Measurements from ENCODE around the gene KRT24.
A peak's percentile ranks its signal among the peaks of the same experiment; 100 is the strongest.

KRT24 gene

DNA sequence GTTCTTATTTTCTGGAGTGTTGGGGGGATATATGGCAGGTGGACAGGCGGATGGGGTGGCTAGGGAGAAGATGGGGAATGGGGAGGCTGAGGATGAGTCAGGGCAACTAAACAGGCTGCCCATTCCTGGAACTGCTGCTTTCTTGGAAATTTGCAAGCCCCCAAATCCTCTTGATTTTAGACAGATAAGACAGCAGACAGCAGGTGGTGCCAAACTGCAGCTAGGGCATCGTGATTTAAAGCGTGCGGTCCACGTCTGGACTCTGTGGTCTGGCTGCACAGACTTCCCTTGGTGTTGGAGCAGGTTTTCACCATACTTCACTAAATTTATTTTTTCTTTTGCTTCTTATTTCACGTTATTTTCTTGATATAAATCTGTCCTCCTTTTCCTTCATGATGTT is 10.9 kb upstream of the KRT24 start:
- TF ChIP-seq, protein P1, sequence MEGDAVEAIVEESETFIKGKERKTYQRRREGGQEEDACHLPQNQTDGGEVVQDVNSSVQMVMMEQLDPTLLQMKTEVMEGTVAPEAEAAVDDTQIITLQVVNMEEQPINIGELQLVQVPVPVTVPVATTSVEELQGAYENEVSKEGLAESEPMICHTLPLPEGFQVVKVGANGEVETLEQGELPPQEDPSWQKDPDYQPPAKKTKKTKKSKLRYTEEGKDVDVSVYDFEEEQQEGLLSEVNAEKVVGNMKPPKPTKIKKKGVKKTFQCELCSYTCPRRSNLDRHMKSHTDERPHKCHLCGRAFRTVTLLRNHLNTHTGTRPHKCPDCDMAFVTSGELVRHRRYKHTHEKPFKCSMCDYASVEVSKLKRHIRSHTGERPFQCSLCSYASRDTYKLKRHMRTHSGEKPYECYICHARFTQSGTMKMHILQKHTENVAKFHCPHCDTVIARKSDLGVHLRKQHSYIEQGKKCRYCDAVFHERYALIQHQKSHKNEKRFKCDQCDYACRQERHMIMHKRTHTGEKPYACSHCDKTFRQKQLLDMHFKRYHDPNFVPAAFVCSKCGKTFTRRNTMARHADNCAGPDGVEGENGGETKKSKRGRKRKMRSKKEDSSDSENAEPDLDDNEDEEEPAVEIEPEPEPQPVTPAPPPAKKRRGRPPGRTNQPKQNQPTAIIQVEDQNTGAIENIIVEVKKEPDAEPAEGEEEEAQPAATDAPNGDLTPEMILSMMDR (conservative IDR thresholded peaks at IDR 0.05; ENCODE audit: low read depth, low read length) = peak; percentile 24
- H3K4me3 ChIP-seq (ENCODE audit: low read length) = no peak overlapping the region
- no peak for DNase-seq (ENCODE audit: low read depth)

DNA sequence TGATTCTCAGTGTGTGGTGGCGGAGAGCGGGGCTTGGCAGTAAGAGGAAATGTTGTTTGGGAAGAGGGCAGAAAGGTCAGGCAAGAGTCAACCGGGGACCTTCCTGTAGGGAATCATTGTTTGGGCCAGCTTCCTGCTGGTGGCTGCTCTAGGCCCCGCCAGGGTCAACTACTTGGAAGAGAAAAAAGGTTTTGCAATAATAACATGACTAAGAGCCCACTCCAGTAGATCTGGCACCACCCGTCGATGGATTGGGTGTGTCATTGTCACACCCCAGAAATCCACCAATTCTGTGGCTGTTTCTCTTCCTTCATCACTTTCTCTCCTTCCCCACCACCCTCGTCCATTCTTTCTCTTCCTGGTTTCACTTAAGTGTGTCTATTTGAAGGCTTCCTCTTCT is 4.2 kb upstream of the KRT24 start:
- TF ChIP-seq, protein P1 (conservative IDR thresholded peaks at IDR 0.05; ENCODE audit: low read depth, low read length) = no peak
- no peak for DNase-seq (ENCODE audit: low read depth)
- H3K4me3 ChIP-seq (ENCODE audit: low read length) = no peak overlapping the region

DNA sequence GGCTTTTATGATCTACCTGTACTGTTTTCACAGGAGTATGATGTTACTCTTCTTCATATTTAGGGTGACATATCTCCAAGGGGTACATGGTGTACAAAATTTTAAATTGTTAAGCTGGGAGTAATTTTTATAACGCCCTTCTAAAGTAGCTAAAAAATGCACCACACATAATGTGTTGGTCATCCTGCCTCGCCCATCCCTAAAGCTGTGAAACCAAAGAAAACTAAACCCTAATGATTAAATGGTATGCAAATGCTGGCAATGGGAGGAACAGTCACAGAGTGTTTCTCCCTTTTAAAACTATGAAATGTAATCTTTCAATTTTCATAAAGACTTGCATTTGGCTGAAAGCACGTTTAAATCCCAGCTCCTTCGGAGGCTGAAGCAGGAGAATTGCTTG is 2.0 kb upstream of the KRT24 start:
- H3K4me3 ChIP-seq (ENCODE audit: low read length) = no peak overlapping the region
- no peak for DNase-seq (ENCODE audit: low read depth)
- TF ChIP-seq, protein P1 (conservative IDR thresholded peaks at IDR 0.05; ENCODE audit: low read depth, low read length) = no peak

DNA sequence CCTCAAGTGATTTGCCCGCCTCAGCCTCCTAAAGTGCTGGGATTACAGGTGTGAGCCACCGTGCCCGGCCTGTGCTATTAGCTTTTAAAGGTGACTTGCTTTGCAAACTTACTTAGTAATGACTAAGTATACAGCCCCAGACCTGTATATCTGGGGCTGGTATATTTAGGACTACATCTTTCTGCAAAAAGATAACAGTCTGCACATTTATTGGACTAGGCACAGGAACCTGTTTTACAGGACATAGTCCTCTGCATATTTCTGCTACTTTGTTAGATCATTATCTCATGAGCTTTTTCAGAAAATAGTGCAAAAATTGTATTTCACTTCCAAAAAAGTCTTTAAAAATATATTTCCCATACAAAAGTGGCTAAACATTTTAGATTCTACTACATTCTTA is 1.3 kb downstream of the KRT24 start:
- TF ChIP-seq, protein P1 (conservative IDR thresholded peaks at IDR 0.05; ENCODE audit: low read depth, low read length) = no peak
- H3K4me3 ChIP-seq (ENCODE audit: low read length) = no peak overlapping the region
- no peak for DNase-seq (ENCODE audit: low read depth)

DNA sequence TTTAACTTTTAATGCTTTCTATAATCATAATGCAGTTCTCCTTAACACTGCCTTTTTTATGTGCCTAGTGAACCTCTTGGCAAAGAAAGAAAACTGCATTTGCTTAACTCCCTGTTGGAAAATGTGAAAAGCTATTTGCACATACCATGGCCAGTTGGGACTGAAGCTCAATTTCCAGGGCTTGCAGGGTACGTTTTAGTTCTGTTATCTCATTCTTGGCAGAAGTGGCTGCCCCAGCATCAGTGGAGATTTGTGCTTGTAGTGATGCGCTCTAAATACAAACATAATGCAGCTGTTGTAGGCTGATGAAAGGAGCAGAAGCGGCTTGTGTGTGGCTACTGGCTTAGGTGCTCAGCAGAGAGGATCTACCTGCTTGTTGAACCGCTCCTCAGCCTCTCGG is 3.7 kb downstream of the KRT24 start:
- TF ChIP-seq, protein P1 (conservative IDR thresholded peaks at IDR 0.05; ENCODE audit: low read depth, low read length) = no peak
- H3K4me3 ChIP-seq (ENCODE audit: low read length) = no peak overlapping the region
- DNase-seq (ENCODE audit: low read depth) = no peak

DNA sequence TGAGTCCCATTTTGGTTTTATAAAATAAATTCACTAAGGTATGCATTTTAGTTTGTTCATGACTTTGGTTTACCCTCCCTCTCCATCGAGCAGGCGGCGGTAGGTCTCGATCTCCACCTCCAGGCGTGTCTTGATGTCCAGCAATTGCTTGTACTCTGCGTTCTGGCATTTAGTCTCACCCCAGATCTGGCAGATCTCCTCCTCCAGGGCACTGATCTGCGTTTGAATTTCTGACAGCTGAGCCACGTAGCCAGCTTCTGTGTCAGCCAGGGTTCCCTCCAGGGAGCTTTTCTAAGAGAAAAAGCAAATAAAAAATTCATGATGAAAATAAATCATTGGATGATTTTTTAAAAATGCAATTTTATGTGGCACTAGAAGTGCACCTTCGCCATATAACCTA is 4.2 kb downstream of the KRT24 start:
- TF ChIP-seq, protein P1 (conservative IDR thresholded peaks at IDR 0.05; ENCODE audit: low read depth, low read length) = no peak
- no peak overlapping the region for H3K4me3 ChIP-seq (ENCODE audit: low read length)
- no peak for DNase-seq (ENCODE audit: low read depth)

DNA sequence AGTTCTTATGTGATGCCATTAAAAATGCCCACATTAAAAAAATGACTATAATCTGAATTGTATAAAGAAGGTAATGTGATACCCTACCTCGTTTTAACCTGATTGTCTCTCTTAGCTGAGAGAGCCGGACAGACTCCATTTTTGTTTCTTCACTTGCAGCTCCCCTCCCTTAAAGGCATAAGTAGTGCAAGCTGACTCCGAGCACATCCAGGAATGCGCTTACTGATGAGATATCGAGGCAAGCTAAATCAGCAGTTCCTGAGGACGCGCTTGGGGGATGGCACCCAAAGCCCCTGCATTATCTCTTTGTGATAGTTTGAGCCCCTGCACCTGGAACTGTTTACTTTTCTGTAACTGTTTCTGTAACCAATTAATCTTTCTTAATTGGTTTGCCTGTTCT is 6.3 kb downstream of the KRT24 start:
- DNase-seq (ENCODE audit: low read depth) = no peak
- TF ChIP-seq, protein P1 (conservative IDR thresholded peaks at IDR 0.05; ENCODE audit: low read depth, low read length) = no peak
- no peak overlapping the region for H3K4me3 ChIP-seq (ENCODE audit: low read length)
